ENCODE data around the gene PSG6.
"Not testable (repeated sequence)": the region's sequence is repeated elsewhere in the genome, so short reads cannot be mapped to it uniquely, and the experiment has no call there.

DNA sequence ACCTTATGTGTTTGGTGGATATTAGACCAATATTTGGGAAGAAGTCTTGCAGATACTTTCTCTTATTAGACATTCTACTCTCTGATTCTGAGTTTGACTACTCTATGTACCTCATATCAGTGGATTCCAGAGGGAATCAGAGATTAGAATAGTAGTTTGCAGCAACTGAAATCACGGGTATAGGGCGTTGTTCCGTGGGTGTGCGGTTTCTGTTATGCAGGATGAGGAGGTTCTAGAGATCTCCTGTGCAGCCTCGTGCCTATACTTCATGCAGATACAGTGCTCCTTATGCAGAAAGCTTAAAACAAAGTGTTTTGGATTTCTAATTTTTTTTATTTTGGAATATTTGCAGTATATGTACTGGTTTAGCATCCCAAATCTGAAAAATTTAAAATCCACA is 6.0 kb downstream of the PSG6 start:
- TF ChIP-seq CTCF, POLR2A, POLR2AphosphoS5 (IDR thresholded peaks at IDR 0.05): not testable (repeated sequence)
